SH-SY5Y (cell line): ENCODE measurements around the gene ATXN1L.

Experiments
- GATA2 ChIP-seq: IDR thresholded peaks from 2 replicates; pipeline ENCODE4 v1.6.1; 2011; ENCODE audit warnings: mild to moderate bottlenecking, low read depth, low read length
- GATA3 ChIP-seq: IDR thresholded peaks from 2 replicates; pipeline ENCODE4 v1.6.1; 2011; ENCODE audit warnings: low read depth, mild to moderate bottlenecking, low read length, moderate library complexity

DNA sequence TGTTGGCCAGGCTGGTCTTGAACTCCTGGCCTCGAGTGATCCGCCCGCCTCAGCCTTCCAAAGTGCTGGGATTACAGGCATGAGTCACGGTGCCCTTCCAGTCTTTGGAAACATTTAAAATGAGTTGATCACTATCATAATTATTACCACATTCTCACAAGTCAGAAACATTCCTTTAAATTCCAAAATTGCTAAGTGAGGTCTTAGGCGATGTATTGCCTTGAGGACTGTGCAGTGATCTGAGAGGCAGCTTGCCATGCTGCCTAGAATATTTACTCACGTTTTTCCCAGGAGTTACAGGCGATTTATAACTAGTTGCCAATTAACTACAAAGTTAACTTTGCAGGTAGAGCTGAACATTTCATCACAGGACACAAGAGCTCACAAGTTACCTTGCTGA is 5.7 kb upstream of the ATXN1L start:
- no peak for TF ChIP-seq GATA3
- TF ChIP-seq GATA2: no peak
